Hematopoietic multipotent progenitor cell treated with erythropoietin and hydrocortisone succinate and interleukin-3 and kit ligand, for 15 days (in vitro differentiated cells): Measurements from ENCODE around the gene PPIP5K1.
"Not testable (repeated sequence)": the region's sequence is repeated elsewhere in the genome, so short reads cannot be mapped to it uniquely, and the experiment has no call there.

Experiments
- DNase-seq: peaks from one replicate; pipeline ENCODE4 v3.0.0-alpha.2; 2015; ENCODE audit warnings: low spot score

The PPIP5K1 gene

GRCh38 chr15:43545426-43545825, 44.6 kb downstream of the PPIP5K1 start:
- no peak for DNase-seq

DNA sequence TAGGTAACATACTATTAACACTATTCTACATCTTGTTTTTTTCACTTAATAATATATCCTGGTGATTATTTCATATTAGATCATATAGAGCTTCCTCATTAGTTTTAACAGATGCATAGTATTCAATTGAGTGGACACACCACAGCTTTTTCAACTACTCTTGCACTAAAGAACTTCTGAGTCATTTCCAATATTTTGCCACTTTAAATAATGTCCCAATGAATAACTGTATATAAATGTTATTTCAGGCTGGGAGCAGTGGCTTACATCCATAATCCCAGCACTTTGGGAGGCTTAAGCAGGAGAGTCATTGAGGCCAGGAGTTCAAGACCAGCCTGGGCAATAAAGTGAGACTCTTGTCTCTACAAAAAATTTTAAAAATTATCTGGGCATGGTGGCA, 45.7 kb downstream of the PPIP5K1 start:
- no peak for DNase-seq

- DNase-seq, result no peak
These were observed 48.2 kb downstream of the PPIP5K1 start for GRCh38 chr15:43541785-43542184.

DNA sequence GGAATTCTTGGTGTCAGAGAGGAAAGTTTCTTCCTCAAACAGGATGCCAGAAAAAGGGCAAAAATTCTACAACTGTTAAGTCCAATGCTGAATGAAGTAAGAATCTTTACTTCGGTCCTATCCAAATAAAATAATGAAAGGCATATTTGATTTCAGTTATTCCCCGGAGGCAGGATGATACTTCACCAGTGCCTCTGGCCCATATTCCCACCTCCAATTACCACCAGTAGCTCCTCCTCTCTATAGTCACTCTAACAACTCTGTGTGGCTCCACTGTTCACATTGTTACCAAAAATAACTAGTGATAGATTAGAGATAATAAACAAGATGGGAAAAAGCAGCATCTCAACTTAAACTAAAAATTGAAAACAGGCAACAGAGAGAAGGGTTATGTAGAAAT, 51.9 kb downstream of the PPIP5K1 start:
- DNase-seq, result no peak

GRCh38 chr15:43534897-43535296, 55.1 kb downstream of the PPIP5K1 start:
- DNase-seq, result no peak

DNA sequence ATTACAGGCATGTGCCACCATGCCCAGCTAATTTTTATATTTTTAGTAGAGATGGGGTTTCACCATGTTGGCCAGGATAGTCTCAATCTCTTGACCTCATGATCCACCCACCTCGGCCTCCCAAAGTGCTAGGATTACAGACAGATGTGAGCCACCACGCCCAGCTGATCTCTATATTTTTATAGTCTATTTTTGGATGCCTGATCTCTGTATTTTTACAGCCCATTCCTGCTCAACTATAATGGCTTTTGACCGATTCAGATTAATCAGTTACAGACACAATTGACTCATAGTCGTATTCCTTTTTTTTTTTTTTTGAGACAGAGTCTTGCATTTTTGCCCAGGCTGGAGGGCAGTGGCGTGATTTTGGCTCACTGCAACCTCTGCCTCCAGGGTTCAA, 57.2 kb downstream of the PPIP5K1 start:
- DNase-seq, result not testable (repeated sequence)

GRCh38 chr15:43531018-43531670, 58.9 kb downstream of the PPIP5K1 start:
- DNase-seq, result no peak

GRCh38 chr15:43529587-43530345, 60.2 kb downstream of the PPIP5K1 start:
- DNase-seq, result no peak

DNA sequence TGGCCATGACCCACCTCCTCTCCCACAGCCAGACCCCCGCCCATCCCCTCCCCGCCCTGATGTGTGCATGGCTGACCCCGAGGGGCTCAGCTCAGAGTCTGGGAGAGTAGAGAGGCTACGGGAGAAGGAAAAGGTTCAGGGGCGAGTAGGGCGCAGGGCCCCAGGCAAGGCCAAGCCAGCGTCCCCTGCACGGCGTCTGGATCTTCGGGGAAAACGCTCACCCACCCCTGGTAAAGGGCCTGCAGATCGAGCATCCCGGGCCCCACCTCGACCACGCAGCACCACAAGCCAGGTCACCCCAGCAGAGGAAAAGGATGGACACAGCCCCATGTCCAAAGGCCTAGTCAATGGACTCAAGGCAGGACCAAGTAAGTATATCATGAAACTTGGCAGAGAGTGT, 60.9 kb downstream of the PPIP5K1 start:
- DNase-seq, result no peak

GRCh38 chr15:43528542-43529007, 61.4 kb downstream of the PPIP5K1 start:
- no peak for DNase-seq

DNA sequence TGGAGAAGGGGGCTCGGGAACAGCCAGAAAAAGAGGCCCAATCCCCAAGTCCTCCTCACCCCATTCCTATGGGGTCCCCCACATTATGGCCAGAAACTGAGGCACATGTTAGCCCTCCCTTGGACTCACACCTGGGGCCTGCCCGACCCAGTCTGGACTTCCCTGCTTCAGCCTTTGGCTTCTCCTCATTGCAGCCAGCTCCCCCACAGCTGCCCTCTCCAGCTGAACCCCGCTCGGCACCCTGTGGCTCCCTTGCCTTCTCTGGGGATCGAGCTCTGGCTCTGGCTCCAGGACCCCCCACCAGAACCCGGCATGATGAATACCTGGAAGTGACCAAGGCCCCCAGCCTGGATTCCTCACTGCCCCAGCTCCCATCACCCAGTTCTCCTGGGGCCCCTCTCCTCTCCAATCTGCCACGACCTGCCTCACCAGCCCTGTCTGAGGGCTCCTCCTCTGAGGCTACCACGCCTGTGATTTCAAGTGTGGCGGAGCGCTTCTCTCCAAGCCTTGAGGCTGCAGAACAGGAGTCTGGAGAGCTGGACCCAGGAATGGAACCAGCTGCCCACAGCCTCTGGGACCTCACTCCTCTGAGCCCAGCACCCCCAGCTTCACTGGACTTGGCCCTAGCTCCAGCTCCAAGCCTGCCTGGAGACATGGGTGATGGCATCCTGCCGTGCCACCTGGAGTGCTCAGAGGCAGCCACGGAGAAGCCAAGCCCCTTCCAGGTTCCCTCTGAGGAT, 62.0 kb downstream of the PPIP5K1 start:
- no peak for DNase-seq

- no peak for DNase-seq
These were observed 62.8 kb downstream of the PPIP5K1 start for GRCh38 chr15:43527016-43527801.

- DNase-seq, result no peak
These were observed 63.6 kb downstream of the PPIP5K1 start for GRCh38 chr15:43526261-43526930.

- DNase-seq, result no peak
These were observed 64.9 kb downstream of the PPIP5K1 start for GRCh38 chr15:43525131-43525530.

GRCh38 chr15:43524254-43524845, 65.7 kb downstream of the PPIP5K1 start:
- no peak for DNase-seq

- no peak for DNase-seq
These were observed 66.4 kb downstream of the PPIP5K1 start for GRCh38 chr15:43523646-43524045.

- no peak for DNase-seq
These were observed 67.8 kb downstream of the PPIP5K1 start for GRCh38 chr15:43522247-43522646.

DNA sequence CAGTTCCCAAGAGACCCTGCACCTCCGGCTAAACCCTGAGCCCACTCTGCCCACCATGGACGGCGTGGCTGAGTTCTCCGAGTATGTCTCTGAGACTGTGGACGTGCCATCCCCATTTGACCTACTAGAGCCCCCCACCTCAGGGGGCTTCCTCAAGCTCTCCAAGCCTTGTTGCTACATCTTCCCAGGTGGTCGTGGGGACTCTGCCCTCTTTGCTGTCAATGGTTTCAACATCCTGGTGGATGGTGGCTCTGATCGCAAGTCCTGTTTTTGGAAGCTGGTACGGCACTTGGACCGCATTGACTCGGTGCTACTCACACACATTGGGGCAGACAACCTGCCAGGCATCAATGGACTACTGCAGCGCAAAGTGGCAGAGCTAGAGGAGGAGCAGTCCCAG, 68.6 kb downstream of the PPIP5K1 start:
- DNase-seq, result no peak

DNA sequence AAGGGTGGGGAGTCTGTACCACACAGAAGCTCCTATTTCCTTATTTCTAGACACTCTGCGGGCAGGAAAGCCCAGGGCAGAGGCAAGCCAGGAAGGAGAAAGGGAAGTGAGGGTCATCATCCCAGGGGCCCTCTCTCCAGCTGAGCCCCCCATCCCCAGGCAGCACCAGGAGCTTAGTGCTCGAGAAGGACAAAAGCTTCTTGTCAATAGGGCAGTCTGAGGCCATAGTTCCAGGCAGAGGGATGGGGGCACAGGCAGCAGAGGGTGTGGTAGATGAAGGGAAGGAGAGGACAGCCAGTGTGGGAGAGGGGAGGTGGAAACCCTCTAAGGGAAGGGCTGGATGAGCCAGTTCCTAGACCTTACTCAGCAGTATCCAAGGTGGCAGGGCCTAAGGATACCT, 69.9 kb downstream of the PPIP5K1 start:
- DNase-seq, result no peak

DNA sequence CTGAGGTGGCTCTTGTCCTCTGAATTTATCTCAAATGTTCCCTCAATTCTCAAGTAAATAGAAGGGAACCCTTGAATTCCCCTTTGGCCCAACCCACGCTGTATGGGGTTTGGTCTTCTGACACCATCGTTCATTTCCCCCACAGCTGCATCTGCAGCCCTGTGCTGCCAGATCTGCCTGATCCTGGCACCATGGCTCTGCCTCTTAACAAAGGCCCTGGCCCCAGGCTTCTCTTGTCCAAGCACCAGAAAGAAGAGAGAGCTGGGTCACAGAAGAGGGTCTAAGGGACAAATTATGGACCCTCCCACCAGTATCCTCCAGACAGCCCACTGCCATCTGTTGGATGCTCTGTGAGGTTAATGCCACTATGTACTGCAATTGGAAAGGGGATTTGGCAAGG, 70.8 kb downstream of the PPIP5K1 start:
- no peak for DNase-seq

DNA sequence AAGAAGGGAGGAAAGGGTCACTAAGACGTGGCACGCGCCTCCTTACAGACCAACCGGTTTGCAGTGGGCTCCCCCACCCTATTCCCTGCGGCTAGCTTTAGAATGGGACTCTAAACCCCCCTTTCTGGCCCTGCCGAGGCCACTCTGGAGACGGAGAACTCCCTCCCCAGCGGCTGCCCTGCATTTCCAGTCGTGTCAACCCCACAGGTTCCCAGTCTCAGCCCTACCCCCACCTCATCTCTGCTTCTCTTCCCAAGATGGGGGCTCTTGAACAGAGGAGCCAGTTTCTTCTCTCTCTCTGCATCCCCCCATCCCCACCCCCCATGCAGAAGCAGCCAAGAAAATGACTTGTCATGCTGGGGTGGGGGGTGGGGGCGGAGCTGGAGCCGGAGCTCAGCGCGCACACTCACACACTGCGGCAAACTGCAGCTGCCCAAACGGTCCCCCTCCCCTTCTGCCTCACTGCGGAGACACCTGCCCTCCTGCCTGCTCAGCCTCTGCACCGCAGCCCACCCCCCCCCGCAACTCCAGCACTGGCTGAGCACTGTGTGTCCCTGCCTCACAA, 71.7 kb downstream of the PPIP5K1 start:
- DNase-seq, result no peak
